Measurements from ENCODE around the gene PRPF6. TPM values are rescaled to one million over a fixed set of nuclear protein-coding genes. Genes with fewer than 3 reads are reported as not detected.

PRPF6 gene
- total and polyA plus RNA-seq, 2 of the 13 experiments (the other 11 are each of a cell fraction or from before 2014, with no cell fraction given): 63.7 to 101 TPM

DNA sequence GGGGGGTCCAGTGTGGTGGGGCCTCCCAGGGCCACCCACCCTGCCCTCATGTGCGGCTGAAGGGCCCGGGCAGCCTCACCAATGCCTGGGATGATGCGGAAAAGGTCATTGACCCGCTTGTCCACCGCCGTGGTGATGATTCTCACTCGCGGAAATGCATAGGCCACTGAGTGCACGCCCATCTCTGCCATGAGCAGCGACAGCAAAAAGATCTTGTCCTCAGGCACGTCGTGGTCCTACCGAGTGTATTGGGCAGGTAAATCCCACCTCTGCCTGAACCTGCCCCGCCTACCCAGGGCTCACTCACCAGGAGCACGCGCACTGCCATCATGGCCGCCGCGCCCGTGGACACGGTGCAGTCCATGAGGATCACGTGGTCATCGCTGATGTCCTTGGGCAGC is 40.9 kb upstream of the PRPF6 start (continued):
- TF ChIP-seq EED (CRISPR knock-in tag; IDR thresholded peaks at IDR 0.05): 0 out of 2 replicates have a peak, but pooled peaks have one; percentile 66

GRCh38 chr20:63940472-63941266 is 40.3 kb upstream of the PRPF6 start:
- ChIA-PET CTCF (ENCODE audit: low intra/inter-chr PET ratio, low total read pairs) (no interaction called here), POLR2A (interaction anchor here (1.8 kb wide), 1 partner anchor 16 kb away, joined by 11 read pairs; the partner anchor contains the start of gene UCKL1)
- H3K9ac ChIP-seq (ENCODE audit: insufficient read depth, low read depth, low read length): no peak overlapping the region
- no TSS peak for BruUV-seq (replicated peaks)
- in situ Hi-C loops (cut with HindIII; ENCODE audit: extremely low pct_ligation_motif_present, low pct_unique_long_range_greater_than_20kb): no loop called here
- H4K20me1 ChIP-seq (ENCODE audit: insufficient read depth, low read length): peaks cover 24% of the 10 kb centered on the region; the same call in 1 of the 2 replicates
- ATAC-seq (peak; percentile 3; the same call in 2 of the 3 replicates), DNase-seq (ENCODE audit: low spot score) (no peak), FAIRE-seq (no peak)
- no peak overlapping the region for H3K4me3 ChIP-seq (replicated peaks in 1 of 3; ENCODE audit: insufficient read depth in 1 of 3, low read depth in 2 of 3, low read length in 3 of 3)
- H3K27ac ChIP-seq (ENCODE audit: extremely low read length, insufficient read depth, low read length): no peak overlapping the region
- H2AFZ ChIP-seq (ENCODE audit: low read length): no peak overlapping the region
- no peaks in the 10 kb centered on the region for H3K9me3 ChIP-seq (ENCODE audit: low read length)
- no peaks in the 10 kb centered on the region for H3K4me1 ChIP-seq (ENCODE audit: insufficient read depth, low read length)
- WGBS (ENCODE audit: low lambda C conversion rate): 97% methylated on average over 56 of the region's 58 CpGs
- H3K4me2 ChIP-seq (ENCODE audit: low read depth, low read length): no peak overlapping the region
- peaks cover 2% of the 10 kb centered on the region for H3K79me2 ChIP-seq (ENCODE audit: insufficient read depth, low read length)
- peaks cover 50 to 76% of the 10 kb centered on the region in 2 experiments for H3K36me3 ChIP-seq (replicated peaks in 1 of 2; ENCODE audit: control insufficient read depth in 1 of 2, insufficient read depth in 2 of 2, low read length in 2 of 2)
- intact Hi-C loops (cut with micrococcal nuclease; ENCODE audit: unreplicated experiment): no loop called here
- H3K27me3 ChIP-seq (ENCODE audit: control insufficient read depth in 1 of 2, insufficient read depth in 2 of 2, low read length in 2 of 2): no peaks in the 10 kb centered on the region
- TF ChIP-seq ZNF383 (CRISPR knock-in tag; IDR thresholded peaks at IDR 0.05; ENCODE audit: borderline replicate concordance): no peak
- no peak for TF ChIP-seq E2F5 (CRISPR knock-in tag; conservative IDR thresholded peaks at IDR 0.05)
- TF ChIP-seq AGO2 (optimal IDR thresholded peaks at IDR 0.05; ENCODE audit: low read depth, low read length): peak; percentile 95
- no peak for TF ChIP-seq THRA (CRISPR knock-in tag; IDR thresholded peaks at IDR 0.05; ENCODE audit: borderline replicate concordance)
- TF ChIP-seq, protein P1, sequence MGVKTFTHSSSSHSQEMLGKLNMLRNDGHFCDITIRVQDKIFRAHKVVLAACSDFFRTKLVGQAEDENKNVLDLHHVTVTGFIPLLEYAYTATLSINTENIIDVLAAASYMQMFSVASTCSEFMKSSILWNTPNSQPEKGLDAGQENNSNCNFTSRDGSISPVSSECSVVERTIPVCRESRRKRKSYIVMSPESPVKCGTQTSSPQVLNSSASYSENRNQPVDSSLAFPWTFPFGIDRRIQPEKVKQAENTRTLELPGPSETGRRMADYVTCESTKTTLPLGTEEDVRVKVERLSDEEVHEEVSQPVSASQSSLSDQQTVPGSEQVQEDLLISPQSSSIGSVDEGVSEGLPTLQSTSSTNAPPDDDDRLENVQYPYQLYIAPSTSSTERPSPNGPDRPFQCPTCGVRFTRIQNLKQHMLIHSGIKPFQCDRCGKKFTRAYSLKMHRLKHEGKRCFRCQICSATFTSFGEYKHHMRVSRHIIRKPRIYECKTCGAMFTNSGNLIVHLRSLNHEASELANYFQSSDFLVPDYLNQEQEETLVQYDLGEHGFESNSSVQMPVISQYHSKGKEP (CRISPR knock-in tag; IDR thresholded peaks at IDR 0.05): no peak
- no peak for TF ChIP-seq ZNF670 (CRISPR knock-in tag; IDR thresholded peaks at IDR 0.05; ENCODE audit: borderline replicate concordance)
- peak; percentile 10; the same call in 1 of the 2 replicates for TF ChIP-seq ZNF687 (CRISPR knock-in tag; IDR thresholded peaks at IDR 0.05)
- peak; percentile 3; the same call in 1 of the 2 replicates for TF ChIP-seq ZNF563 (CRISPR knock-in tag; IDR thresholded peaks at IDR 0.05)
- TF ChIP-seq HOXD1 (CRISPR knock-in tag; IDR thresholded peaks at IDR 0.05): no peak
- TF ChIP-seq ZNF230 (CRISPR knock-in tag; IDR thresholded peaks at IDR 0.05): no peak
- TF ChIP-seq SP4 (CRISPR knock-in tag; IDR thresholded peaks at IDR 0.05): no peak
- no peak for TF ChIP-seq ZNF747 (CRISPR knock-in tag; IDR thresholded peaks at IDR 0.05; ENCODE audit: borderline replicate concordance)

Measured in HepG2 (cell line).